GM19238 (cell line): Measurements from ENCODE around the gene YWHAQ.
"Not testable (repeated sequence)": the region's sequence is repeated elsewhere in the genome, so short reads cannot be mapped to it uniquely, and the experiment has no call there.

ENCODE experiments used
- DNase-seq: peaks from one replicate; pipeline ENCODE4 v3.0.0; 2011; ENCODE audit warnings: low spot score; ENCODE audit not compliant: insufficient read length

Gene YWHAQ

GRCh38 chr2:9552219-9553178 lies 78.3 kb downstream of the YWHAQ start:
- DNase-seq: no peak

DNA sequence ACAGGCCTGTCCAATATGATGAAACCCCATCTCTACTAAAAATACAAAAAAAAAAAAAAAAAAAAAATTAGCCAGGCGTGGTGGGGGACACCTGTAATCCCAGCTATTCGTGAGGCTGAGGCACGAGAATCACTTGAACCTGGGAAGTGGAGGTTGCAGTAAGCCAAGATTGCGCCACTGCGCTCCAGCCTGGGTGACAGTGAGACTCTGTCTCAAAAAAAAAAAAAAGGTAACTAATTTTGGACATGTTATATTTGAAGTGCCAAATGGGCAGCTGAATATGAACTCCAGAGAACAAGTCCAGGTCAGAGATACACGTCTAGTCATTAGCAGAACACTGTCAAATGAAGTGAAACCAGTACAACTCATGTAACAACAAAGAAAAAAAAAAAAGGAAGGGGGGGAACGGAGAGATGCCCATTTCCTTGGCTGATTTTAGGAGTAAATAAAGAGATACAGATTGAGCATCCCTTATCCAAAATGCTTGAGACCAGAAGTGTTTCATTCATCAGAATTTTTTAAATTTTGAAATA lies 79.9 kb downstream of the YWHAQ start:
- DNase-seq: not testable (repeated sequence)

GRCh38 chr2:9549420-9549819 lies 81.4 kb downstream of the YWHAQ start:
- no peak for DNase-seq

GRCh38 chr2:9548506-9548905 lies 82.3 kb downstream of the YWHAQ start:
- DNase-seq: no peak

- no peak for DNase-seq
These were observed 83.4 kb downstream of the YWHAQ start for GRCh38 chr2:9547262-9547991.

- DNase-seq: no peak
These were observed 85.3 kb downstream of the YWHAQ start for GRCh38 chr2:9545502-9545901.

DNA sequence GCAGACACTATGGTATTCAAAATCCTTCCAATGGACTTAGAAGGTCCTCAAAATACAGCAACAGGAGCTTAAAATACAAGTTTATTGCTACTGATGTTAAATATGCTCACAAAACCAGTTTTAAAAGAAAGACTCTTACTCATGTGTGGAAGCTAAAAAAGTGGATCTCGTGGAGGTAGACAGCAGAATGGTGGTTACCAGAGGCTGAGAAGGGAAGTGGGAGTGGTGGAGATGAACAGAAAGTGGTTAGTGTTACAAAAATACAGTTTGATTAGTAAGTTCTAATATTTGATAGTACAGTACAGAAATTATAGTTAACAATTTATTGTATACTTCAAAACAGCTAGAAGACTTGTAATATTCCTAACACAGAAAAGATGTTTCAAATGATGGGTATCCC lies 87.2 kb downstream of the YWHAQ start:
- no peak for DNase-seq

GRCh38 chr2:9539531-9539930 lies 91.3 kb downstream of the YWHAQ start:
- DNase-seq: no peak

DNA sequence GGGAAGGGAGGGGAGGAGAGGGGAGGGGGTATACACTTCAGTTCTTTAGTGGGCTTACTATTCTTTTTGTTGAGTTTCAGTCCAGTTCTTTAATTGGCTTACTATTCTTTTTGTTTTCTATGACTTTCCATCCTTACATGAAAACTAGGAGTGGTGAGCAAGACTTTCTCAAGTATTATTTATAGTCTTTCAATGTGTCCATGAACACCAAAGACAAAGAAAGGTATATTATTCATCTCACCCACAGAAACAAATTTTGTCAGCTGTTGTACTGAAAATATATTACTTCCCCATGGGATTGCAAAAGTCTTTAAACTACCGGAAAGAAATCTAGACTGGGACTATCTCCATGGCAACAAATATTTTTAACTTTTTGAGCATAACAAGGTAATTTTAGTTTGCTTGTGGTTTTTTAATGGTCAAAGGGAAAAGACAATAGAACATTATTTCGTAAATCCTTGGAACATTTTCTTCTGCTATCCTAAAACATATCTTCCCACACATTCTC lies 92.7 kb downstream of the YWHAQ start:
- no peak for DNase-seq

GRCh38 chr2:9536504-9536903 lies 94.3 kb downstream of the YWHAQ start:
- DNase-seq: no peak

- no peak for DNase-seq
These were observed 95.6 kb downstream of the YWHAQ start for GRCh38 chr2:9535177-9535576.
